ENCODE results near the gene LPCAT2. TPM values are rescaled to one million over a fixed set of nuclear protein-coding genes. Genes with fewer than 3 reads are reported as not detected.

The LPCAT2 gene
- polyA plus RNA-seq, 4 donors = 8.3 to 10.1 (median 9.6) TPM

- no peak for DNase-seq (ENCODE audit: low read depth in 4 of 4, low spot score in 2 of 4)
Observed at GRCh38 chr16:55501549-55502322, 7.1 kb upstream of the LPCAT2 start.

- DNase-seq (ENCODE audit: low read depth in 4 of 4, low spot score in 2 of 4) = no peak
Observed at GRCh38 chr16:55502801-55503366, 6.0 kb upstream of the LPCAT2 start.

DNA sequence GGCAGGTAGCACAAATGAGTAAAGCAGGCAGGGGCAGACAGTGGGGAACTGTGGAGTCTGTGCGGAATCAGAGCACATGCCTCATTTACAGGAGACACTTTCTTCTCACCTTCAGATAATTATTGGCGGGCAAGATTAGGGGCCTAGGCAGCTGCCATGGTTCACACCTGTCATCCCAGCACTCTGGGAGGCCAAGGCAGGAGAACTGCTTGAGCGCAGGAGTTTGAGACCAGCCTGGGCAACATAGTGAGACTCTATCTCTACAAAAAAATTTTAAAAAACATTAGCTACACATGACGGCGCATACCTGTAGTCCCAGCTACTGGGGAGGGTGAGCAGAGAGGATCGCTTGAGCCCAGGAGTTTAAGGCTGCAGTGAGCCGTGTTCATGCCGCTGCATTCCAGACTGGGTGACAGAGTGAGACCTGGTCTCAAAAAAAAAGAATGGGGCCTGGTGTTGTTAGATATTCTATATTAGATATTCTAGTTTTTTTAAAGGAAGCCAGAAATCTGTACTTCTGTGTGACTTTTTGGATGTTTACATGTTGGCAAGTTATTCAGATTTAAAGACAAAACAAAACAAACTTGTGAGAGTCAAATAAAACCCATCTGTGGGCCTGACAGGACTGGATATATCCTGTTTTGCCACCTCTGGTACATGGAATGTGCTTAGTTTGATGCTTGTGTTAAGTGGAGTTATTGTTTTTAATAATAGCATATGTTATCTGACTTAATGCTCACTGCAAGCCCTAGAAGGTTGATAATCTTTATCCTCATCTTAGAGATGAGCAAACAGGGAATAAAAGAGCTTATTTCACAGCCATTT, 4.9 kb upstream of the LPCAT2 start:
- no peak for DNase-seq (ENCODE audit: low read depth in 4 of 4, low spot score in 2 of 4)

- no peak for DNase-seq (ENCODE audit: low read depth in 4 of 4, low spot score in 2 of 4)
Observed at GRCh38 chr16:55505333-55506015, 3.4 kb upstream of the LPCAT2 start.

- DNase-seq (ENCODE audit: low read depth in 4 of 4, low spot score in 2 of 4) = no peak
Observed at GRCh38 chr16:55506083-55506482, 2.8 kb upstream of the LPCAT2 start.

DNA sequence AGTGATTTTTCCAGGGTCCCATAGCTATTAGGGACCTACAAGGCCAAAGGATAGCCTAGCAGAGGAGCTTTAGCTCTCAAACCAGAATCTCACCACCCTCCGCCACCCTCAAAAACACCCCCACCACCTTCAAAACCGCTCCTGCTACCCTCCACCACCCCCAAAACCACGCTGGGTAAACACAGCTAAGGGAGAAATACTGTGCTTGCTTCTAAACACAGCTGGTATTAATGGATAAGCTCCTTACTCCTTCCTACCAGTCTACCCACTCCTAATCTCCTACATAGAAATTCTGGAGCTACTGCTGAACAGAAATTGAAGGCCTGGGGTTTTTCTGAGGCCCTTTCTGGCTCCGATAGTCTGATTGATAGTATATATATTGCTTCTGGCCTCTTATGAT, 2.2 kb upstream of the LPCAT2 start:
- no peak for DNase-seq (ENCODE audit: low read depth in 4 of 4, low spot score in 2 of 4)

GRCh38 chr16:55508271-55508921, 476 bp upstream of the LPCAT2 start:
- no peak for DNase-seq (ENCODE audit: low read depth in 4 of 4, low spot score in 2 of 4)

- DNase-seq (ENCODE audit: low read depth in 4 of 4, low spot score in 2 of 4) = no peak
Observed at GRCh38 chr16:55510185-55510805, 1.4 kb downstream of the LPCAT2 start.

- no peak for DNase-seq (ENCODE audit: low read depth in 4 of 4, low spot score in 2 of 4)
Observed at GRCh38 chr16:55512941-55513340, 4.1 kb downstream of the LPCAT2 start.

DNA sequence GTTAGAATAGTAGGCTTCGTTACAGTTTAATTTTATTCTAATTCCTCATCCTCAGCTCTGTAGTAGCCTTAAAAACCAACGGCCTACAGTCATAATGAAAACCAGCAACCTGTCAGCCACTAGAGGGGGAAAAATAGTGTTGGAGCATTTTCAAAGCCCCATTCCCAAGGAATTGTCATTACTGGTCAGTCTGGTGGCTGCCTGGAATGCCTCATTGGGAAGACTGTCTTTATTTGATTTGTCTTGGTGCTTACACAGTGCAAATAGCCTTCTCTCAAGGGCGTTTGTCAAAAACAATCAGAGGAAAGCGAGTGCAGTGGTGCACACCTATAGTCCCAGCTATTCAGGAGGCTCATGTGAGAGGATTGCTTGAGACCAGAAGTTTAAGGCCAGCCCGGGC, 4.7 kb downstream of the LPCAT2 start:
- DNase-seq (ENCODE audit: low read depth in 4 of 4, low spot score in 2 of 4) = no peak

DNA sequence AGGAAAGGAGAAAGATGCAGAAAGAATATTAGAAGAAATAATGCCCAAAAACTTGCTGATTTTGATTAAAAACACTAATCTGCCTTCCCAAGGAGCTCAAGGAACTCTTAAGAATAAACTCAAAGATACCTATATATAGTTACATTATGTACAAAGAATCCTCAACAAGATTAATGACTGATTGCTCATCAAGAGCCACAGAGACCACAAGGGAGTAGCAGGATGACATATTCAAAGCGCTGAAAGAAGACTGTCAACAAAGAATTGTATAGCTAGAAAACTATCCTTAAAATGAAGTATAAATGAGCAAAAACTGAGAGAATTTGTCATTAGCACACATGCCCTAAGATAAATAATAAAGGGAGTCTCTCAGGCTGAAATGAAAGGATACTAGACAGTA, 6.2 kb downstream of the LPCAT2 start:
- DNase-seq (ENCODE audit: low read depth in 4 of 4, low spot score in 2 of 4) = no peak

DNA sequence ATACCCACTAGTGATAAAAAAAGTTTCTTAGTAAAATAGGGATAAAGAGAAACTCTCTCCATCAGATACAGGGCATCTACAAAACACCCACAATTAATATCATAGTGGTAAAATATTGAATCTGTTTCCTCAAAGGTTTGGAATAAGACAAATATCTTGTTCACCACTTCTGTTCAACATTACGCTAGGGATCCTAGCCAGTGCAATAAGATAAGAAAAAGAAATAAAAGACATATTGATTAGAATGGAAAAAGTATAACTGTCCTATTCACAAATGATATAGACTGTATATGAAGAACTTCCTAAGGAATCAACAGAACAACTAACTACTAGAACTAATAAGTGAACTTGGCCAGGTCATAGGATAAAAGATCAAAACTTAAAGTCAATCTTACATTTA, 12.9 kb downstream of the LPCAT2 start:
- no peak for DNase-seq (ENCODE audit: low read depth in 4 of 4, low spot score in 2 of 4)

DNA sequence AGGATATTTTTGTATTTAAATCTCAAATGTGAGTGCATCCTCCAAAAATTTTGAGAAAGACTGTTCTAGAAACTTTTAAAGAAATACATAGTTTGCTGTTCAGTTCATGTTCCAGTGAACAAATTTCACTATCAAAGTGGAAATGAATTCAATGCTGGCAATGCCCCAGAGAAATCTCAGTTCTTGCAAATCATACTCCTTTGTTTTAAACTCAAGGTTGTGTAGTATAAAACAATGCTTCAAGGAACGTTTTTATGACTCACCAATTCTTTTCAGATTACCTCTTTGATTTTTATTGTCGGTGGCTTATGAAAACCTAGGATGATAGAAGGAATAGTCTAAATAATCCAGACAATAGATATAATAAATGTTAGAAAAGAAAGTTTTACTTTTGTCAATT, 17.6 kb downstream of the LPCAT2 start:
- DNase-seq (ENCODE audit: low read depth in 4 of 4, low spot score in 2 of 4) = no peak

DNA sequence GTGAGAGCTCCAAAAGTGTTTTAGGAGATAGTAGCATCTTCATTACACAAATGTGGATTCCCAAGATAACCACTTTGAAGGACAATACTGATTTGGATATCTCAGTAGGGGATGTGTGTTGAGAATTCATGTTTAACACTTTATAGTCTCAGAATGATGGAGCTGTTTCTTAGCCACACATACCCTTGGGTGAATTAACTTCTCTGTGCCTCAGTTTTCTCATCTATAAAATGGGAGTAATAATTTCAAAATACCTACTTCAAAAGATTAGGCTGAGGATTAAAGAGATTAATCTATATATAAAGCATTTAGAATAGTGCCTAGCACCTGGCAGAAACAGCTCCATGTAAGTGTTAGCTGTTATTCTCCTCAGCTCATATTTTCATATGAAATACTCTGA, 19.0 kb downstream of the LPCAT2 start:
- no peak for DNase-seq (ENCODE audit: low read depth in 4 of 4, low spot score in 2 of 4)

DNA sequence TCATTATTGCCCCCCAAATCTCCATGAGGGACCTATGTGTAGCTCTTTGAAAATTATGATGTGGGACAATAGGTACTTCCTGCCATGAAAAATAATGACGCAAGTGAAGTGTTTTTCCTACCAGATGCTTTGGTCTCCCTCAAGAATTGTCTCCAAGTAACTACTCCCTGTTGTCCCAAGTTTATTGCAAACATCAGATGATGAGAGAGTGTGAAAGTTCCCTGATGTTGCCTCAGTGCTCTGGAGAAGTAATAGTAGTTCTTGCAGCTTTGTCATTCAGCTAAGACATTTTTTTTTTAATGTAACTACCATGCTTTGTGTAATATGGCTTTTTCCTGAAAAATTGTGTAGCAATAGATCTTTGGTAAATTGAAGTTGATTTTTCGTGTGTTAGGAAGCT, 20.1 kb downstream of the LPCAT2 start:
- no peak for DNase-seq (ENCODE audit: low read depth in 4 of 4, low spot score in 2 of 4)

DNA sequence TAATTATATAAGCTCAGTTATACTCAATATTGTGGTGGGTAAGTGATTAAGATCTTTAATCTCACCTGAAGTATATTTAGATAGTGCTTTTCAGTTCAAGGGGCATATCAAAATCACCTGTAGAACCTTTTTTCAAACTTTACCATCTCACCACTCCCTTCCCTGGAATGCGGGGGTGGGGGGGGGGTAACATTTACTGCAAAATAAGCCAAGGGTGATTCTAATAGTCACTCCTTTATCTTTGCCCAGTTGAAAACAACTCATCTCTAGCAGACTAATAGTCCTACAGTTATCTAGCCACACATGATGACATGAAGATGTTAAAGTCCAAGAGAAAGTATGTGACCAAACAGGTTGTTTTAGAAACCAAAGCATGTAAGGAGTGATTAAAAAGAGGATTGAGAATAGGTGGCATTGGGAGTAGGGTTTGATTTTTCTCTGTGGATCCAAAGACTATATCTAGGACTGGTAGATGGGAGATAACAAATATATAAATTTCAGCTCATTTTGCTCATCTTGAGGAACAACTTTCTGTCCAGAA, 21.5 kb downstream of the LPCAT2 start:
- no peak for DNase-seq (ENCODE audit: low read depth in 4 of 4, low spot score in 2 of 4)

- no peak for DNase-seq (ENCODE audit: low read depth in 4 of 4, low spot score in 2 of 4)
Observed at GRCh38 chr16:55532227-55532626, 23.4 kb downstream of the LPCAT2 start.

GRCh38 chr16:55534756-55535155, 25.9 kb downstream of the LPCAT2 start:
- DNase-seq (ENCODE audit: low read depth in 4 of 4, low spot score in 2 of 4) = no peak

- DNase-seq (ENCODE audit: low read depth in 4 of 4, low spot score in 2 of 4) = no peak
Observed at GRCh38 chr16:55539049-55539448, 30.2 kb downstream of the LPCAT2 start.

GRCh38 chr16:55539488-55539887, 30.6 kb downstream of the LPCAT2 start:
- DNase-seq (ENCODE audit: low read depth in 4 of 4, low spot score in 2 of 4) = no peak
